Neural cell (in vitro differentiated cells): ENCODE data around the gene ADGRB3. TPM values are rescaled to one million over a fixed set of nuclear protein-coding genes. Genes with fewer than 3 reads are reported as not detected.

Source experiments
- H2AFZ ChIP-seq: fragments of 200-600, 300-800 bp; sonication (generic), shearing (Covaris generic); 2 replicates; pipeline ENCODE4 v1.6.0; 2014; ENCODE audit warnings: low read depth, mild to moderate bottlenecking, antibody characterized with exemption, low read length, moderate library complexity
- H3F3A ChIP-seq: fragments of 200-600 bp; shearing (Covaris generic); 2 replicates; pipeline ENCODE4 v1.6.1; 2016; ENCODE audit warnings: mild to moderate bottlenecking, moderate library complexity, mixed read lengths, antibody characterized with exemption, low read length; ENCODE audit not compliant: insufficient read depth, poor library complexity, severe bottlenecking
- H3K27ac ChIP-seq: fragments of 200-600, 300-800 bp; sonication (generic), shearing (Covaris generic); 2 replicates; pipeline ENCODE4 v1.5.1; 2014; ENCODE audit warnings: mild to moderate bottlenecking, low read length, moderate library complexity
- H3K27me3 ChIP-seq: fragments of 300-800, 200-600 bp; sonication (generic), shearing (Covaris generic); 2 replicates; pipeline ENCODE4 v1.6.0; 2014; ENCODE audit warnings: mild to moderate bottlenecking, low read depth, low read length, moderate library complexity; ENCODE audit not compliant: insufficient read depth
- H3K36me3 ChIP-seq: fragments of 300-800, 200-600 bp; sonication (generic), shearing (Covaris generic); 2 replicates; pipeline ENCODE4 v1.5.1; 2014; ENCODE audit warnings: mild to moderate bottlenecking, antibody characterized with exemption, low read length, moderate library complexity; ENCODE audit not compliant: insufficient read depth
- H3K4me2 ChIP-seq: fragments of 300-800, 200-600 bp; sonication (generic), shearing (Covaris generic); 2 replicates; pipeline ENCODE4 v1.6.0; 2014; ENCODE audit warnings: mild to moderate bottlenecking, low read length
- H3K4me3 ChIP-seq: fragments of 300-800, 200-600 bp; sonication (generic), shearing (Covaris generic); 2 replicates; pipeline ENCODE4 v1.5.1; 2014; ENCODE audit warnings: mild to moderate bottlenecking, low read length, moderate library complexity
- H3K79me2 ChIP-seq: fragments of 200-600 bp; shearing (Covaris generic); replicated peaks from 2 replicates; pipeline ENCODE4 v1.6.0; 2014; ENCODE audit warnings: mild to moderate bottlenecking, low read length, moderate library complexity; ENCODE audit not compliant: insufficient read depth
- H3K9ac ChIP-seq: fragments of 300-800, 200-600 bp; sonication (generic), shearing (Covaris generic); 2 replicates; pipeline ENCODE4 v1.6.1; 2016; ENCODE audit warnings: mild to moderate bottlenecking, low read length, mixed read lengths
- H3K9me2 ChIP-seq: fragments of 200-600 bp; shearing (Covaris generic); 2 replicates; pipeline ENCODE4 v1.6.1; 2016; ENCODE audit warnings: mild to moderate bottlenecking, low read length, mixed read lengths; ENCODE audit not compliant: insufficient read depth
- H3K9me3 ChIP-seq: fragments of 200-600, 300-800 bp; sonication (generic), shearing (Covaris generic); 2 replicates; pipeline ENCODE4 v1.6.1; 2016; ENCODE audit warnings: mild to moderate bottlenecking, mixed run types, low read length, moderate library complexity, mixed read lengths
- H4K20me1 ChIP-seq: fragments of 200-600 bp; shearing (Covaris generic); 2 replicates; pipeline ENCODE4 v1.6.1; 2016; ENCODE audit warnings: mild to moderate bottlenecking, mixed run types; ENCODE audit not compliant: insufficient read depth
- EP300 ChIP-seq: fragments of 450-650 bp; conservative IDR thresholded peaks from 2 replicates; pipeline ENCODE4 v1.6.1; 2014; ENCODE audit warnings: antibody characterized with exemption, mild to moderate bottlenecking, moderate library complexity; ENCODE audit not compliant: poor library complexity, severe bottlenecking
- EZH2 ChIP-seq: fragments of 200-600, 300-800 bp; shearing (Covaris generic), sonication (generic); IDR thresholded peaks from 2 replicates; pipeline ENCODE4 v1.6.1; 2014; ENCODE audit warnings: antibody characterized with exemption, low read length, borderline replicate concordance, mild to moderate bottlenecking; ENCODE audit not compliant: insufficient read depth, poor library complexity, severe bottlenecking
- MXI1 ChIP-seq: fragments of 450-650 bp; conservative IDR thresholded peaks from 2 replicates; pipeline ENCODE4 v1.6.1; 2014; ENCODE audit warnings: antibody characterized with exemption, mild to moderate bottlenecking; ENCODE audit not compliant: poor library complexity, severe bottlenecking
- POLR2AphosphoS5 ChIP-seq: IDR thresholded peaks from 2 replicates; pipeline ENCODE4 v1.6.1; 2012
- RAD21 ChIP-seq: fragments of 450-650 bp; conservative IDR thresholded peaks from 2 replicates; pipeline ENCODE4 v1.6.1; 2014; ENCODE audit warnings: antibody characterized with exemption, mild to moderate bottlenecking, moderate library complexity
- SMC3 ChIP-seq: fragments of 450-650 bp; conservative IDR thresholded peaks from 2 replicates; pipeline ENCODE4 v1.6.1; 2014; ENCODE audit warnings: antibody characterized with exemption, mild to moderate bottlenecking, moderate library complexity; ENCODE audit not compliant: poor library complexity
- TAF1 ChIP-seq: IDR thresholded peaks from 2 replicates; pipeline ENCODE4 v1.6.1; 2012; ENCODE audit warnings: low read depth
- polyA plus RNA-seq: library from polyadenylated mRNA; depleted of rRNA; stranded (reverse); fragments of >200 nt; gene quantifications from 2 replicates; pipeline ENCODE4 v1.2.3, GENCODE V29; 2014
- TF ChIP-seq, protein P1 (sequence below): fragments of 450-650 bp; IDR thresholded peaks from 2 replicates; pipeline ENCODE4 v1.5.1; 2014; ENCODE audit warnings: antibody characterized with exemption, mild to moderate bottlenecking, moderate library complexity; ENCODE audit not compliant: poor library complexity, severe bottlenecking
- TF ChIP-seq, protein P2 (sequence below): IDR thresholded peaks from 2 replicates; pipeline ENCODE4 v1.6.1; 2012; ENCODE audit warnings: borderline replicate concordance

The ADGRB3 gene
- polyA plus RNA-seq, 1 donor from 2014 or later, result 66.5 TPM

DNA sequence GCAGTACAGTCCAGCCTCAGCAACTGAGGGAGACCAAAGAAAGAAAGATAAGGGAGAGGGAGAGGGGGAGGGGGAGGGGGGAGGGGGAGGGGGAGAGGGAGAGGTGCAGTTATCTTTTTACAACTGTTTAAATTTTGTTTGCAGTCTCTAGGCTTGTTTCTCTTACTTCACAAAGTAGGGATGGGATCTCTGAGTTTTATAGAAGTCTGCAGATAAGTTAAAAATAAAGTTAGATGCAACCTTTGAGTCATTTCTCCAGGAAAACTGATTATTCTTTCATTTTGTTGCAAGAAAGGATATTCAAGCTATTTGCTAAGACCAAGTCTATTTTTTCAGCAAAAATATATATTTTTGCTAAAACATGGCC is 487.3 kb downstream of the ADGRB3 start:
- no peaks in the 10 kb centered on the region for H3F3A ChIP-seq
- TF ChIP-seq, protein P1, sequence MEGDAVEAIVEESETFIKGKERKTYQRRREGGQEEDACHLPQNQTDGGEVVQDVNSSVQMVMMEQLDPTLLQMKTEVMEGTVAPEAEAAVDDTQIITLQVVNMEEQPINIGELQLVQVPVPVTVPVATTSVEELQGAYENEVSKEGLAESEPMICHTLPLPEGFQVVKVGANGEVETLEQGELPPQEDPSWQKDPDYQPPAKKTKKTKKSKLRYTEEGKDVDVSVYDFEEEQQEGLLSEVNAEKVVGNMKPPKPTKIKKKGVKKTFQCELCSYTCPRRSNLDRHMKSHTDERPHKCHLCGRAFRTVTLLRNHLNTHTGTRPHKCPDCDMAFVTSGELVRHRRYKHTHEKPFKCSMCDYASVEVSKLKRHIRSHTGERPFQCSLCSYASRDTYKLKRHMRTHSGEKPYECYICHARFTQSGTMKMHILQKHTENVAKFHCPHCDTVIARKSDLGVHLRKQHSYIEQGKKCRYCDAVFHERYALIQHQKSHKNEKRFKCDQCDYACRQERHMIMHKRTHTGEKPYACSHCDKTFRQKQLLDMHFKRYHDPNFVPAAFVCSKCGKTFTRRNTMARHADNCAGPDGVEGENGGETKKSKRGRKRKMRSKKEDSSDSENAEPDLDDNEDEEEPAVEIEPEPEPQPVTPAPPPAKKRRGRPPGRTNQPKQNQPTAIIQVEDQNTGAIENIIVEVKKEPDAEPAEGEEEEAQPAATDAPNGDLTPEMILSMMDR, result no peak
- TF ChIP-seq RAD21 (no peak), EZH2 (no peak), TAF1 (no peak), EP300 (no peak), SMC3 (no peak), POLR2AphosphoS5 (no peak), MXI1 (no peak)
- TF ChIP-seq, protein P2, sequence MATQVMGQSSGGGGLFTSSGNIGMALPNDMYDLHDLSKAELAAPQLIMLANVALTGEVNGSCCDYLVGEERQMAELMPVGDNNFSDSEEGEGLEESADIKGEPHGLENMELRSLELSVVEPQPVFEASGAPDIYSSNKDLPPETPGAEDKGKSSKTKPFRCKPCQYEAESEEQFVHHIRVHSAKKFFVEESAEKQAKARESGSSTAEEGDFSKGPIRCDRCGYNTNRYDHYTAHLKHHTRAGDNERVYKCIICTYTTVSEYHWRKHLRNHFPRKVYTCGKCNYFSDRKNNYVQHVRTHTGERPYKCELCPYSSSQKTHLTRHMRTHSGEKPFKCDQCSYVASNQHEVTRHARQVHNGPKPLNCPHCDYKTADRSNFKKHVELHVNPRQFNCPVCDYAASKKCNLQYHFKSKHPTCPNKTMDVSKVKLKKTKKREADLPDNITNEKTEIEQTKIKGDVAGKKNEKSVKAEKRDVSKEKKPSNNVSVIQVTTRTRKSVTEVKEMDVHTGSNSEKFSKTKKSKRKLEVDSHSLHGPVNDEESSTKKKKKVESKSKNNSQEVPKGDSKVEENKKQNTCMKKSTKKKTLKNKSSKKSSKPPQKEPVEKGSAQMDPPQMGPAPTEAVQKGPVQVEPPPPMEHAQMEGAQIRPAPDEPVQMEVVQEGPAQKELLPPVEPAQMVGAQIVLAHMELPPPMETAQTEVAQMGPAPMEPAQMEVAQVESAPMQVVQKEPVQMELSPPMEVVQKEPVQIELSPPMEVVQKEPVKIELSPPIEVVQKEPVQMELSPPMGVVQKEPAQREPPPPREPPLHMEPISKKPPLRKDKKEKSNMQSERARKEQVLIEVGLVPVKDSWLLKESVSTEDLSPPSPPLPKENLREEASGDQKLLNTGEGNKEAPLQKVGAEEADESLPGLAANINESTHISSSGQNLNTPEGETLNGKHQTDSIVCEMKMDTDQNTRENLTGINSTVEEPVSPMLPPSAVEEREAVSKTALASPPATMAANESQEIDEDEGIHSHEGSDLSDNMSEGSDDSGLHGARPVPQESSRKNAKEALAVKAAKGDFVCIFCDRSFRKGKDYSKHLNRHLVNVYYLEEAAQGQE, result no peak
- no peak overlapping the region for H3K27ac ChIP-seq
- no peaks in the 10 kb centered on the region for H3K79me2 ChIP-seq
- no peaks in the 10 kb centered on the region for H3K36me3 ChIP-seq
- no peaks in the 10 kb centered on the region for H4K20me1 ChIP-seq
- H3K9me2 ChIP-seq, result no peaks in the 10 kb centered on the region
- H3K4me2 ChIP-seq, result no peak overlapping the region
- H3K9ac ChIP-seq, result no peak overlapping the region
- H2AFZ ChIP-seq, result no peak overlapping the region
- no peaks in the 10 kb centered on the region for H3K27me3 ChIP-seq
- no peak overlapping the region for H3K4me3 ChIP-seq
- H3K9me3 ChIP-seq, result no peaks in the 10 kb centered on the region

- Histone ChIP-seq H3K4me3 (no peak overlapping the region), H3K4me2 (no peak overlapping the region), H3K27ac (no peak overlapping the region), H4K20me1 (no peaks in the 10 kb centered on the region), H2AFZ (no peak overlapping the region), H3K79me2 (no peaks in the 10 kb centered on the region), H3K9ac (no peak overlapping the region), H3K27me3 (no peaks in the 10 kb centered on the region), H3K9me2 (no peaks in the 10 kb centered on the region), H3K36me3 (no peaks in the 10 kb centered on the region), H3F3A (no peaks in the 10 kb centered on the region), H3K9me3 (no peaks in the 10 kb centered on the region)
- no peak for TF ChIP-seq SMC3
- no peak for TF ChIP-seq EZH2
- TF ChIP-seq, protein P2, result no peak
- TF ChIP-seq MXI1, result no peak
- TF ChIP-seq, protein P1, result no peak
- no peak for TF ChIP-seq RAD21
- TF ChIP-seq EP300, result no peak
- TF ChIP-seq POLR2AphosphoS5, result no peak
- no peak for TF ChIP-seq TAF1
These were observed 493.3 kb downstream of the ADGRB3 start for GRCh38 chr6:69128411-69128810.
